GM23338 (cell line): ENCODE measurements around the gene REG3G. TPM values are rescaled to one million over a fixed set of nuclear protein-coding genes. Genes with fewer than 3 reads are reported as not detected.

Source experiments
- ATAC-seq: fragments of 200-7000 bp; cut with Tn5 transposase; 3 replicates; pipeline ENCODE4 v1.9.1; 2020
- DNase-seq: peaks from one replicate; pipeline ENCODE4 v3.0.0-alpha.2; 2015; ENCODE audit warnings: low spot score
- H2AFZ ChIP-seq: fragments of 200-600 bp; sonication (generic); 2 replicates; pipeline ENCODE4 v1.8.0; 2016; ENCODE audit warnings: antibody characterized with exemption, mild to moderate bottlenecking, moderate library complexity
- H3F3A ChIP-seq: fragments of 200-600 bp; sonication (generic); replicated peaks from 2 replicates; pipeline ENCODE4 v1.8.0; 2017; ENCODE audit warnings: antibody characterized with exemption, mixed run types, low read depth
- H3K27ac ChIP-seq: fragments of 200-600 bp; sonication (generic); 2 replicates; pipeline ENCODE4 v1.6.1; 2016; ENCODE audit warnings: low read depth
- H3K27me3 ChIP-seq: fragments of 200-600 bp; sonication (generic); 2 replicates; pipeline ENCODE4 v1.8.0; 2016; ENCODE audit warnings: mild to moderate bottlenecking, mixed run types, moderate library complexity; ENCODE audit not compliant: insufficient read depth
- H3K36me3 ChIP-seq: fragments of 200-600 bp; sonication (generic); 2 replicates; pipeline ENCODE4 v1.8.0; 2016; ENCODE audit warnings: mild to moderate bottlenecking; ENCODE audit not compliant: insufficient read depth
- H3K4me1 ChIP-seq: fragments of 200-600 bp; sonication (generic); 2 replicates; pipeline ENCODE4 v1.8.0; 2016; ENCODE audit warnings: mild to moderate bottlenecking, moderate library complexity; ENCODE audit not compliant: insufficient read depth
- H3K4me2 ChIP-seq: fragments of 200-600 bp; sonication (generic); 2 replicates; pipeline ENCODE4 v1.7.1; 2017; ENCODE audit warnings: mixed run types
- H3K4me3 ChIP-seq: fragments of 200-600 bp; sonication (generic); 2 replicates; pipeline ENCODE4 v1.6.1; 2016; ENCODE audit warnings: mixed run types
- H3K79me2 ChIP-seq: fragments of 200-600 bp; sonication (generic); replicated peaks from 2 replicates; pipeline ENCODE4 v1.8.0; 2017; ENCODE audit warnings: mild to moderate bottlenecking; ENCODE audit not compliant: insufficient read depth
- H3K9me2 ChIP-seq: fragments of 200-600 bp; sonication (generic); 2 replicates; pipeline ENCODE4 v1.8.0; 2017; ENCODE audit not compliant: insufficient read depth
- H4K20me1 ChIP-seq: fragments of 200-600 bp; sonication (generic); replicated peaks from 2 replicates; pipeline ENCODE4 v1.8.0; 2017; ENCODE audit warnings: mild to moderate bottlenecking; ENCODE audit not compliant: insufficient read depth
- H3K27ac Mint-ChIP-seq: 2 replicates; pipeline ENCODE4 v1.8.0; 2020; ENCODE audit warnings: inconsistent platforms, mild to moderate bottlenecking, moderate library complexity, mixed read lengths
- H3K27me3 Mint-ChIP-seq: 3 replicates; pipeline ENCODE4 v1.8.0; 2022; ENCODE audit warnings: low read depth, mild to moderate bottlenecking, moderate library complexity, mixed read lengths, inconsistent platforms; ENCODE audit not compliant: insufficient read depth, poor library complexity
- H3K36me3 Mint-ChIP-seq: 3 replicates; pipeline ENCODE4 v1.8.0; 2021; ENCODE audit warnings: low read depth, mild to moderate bottlenecking, inconsistent platforms, moderate library complexity, mixed read lengths
- H3K4me1 Mint-ChIP-seq: 3 replicates; pipeline ENCODE4 v1.8.0; 2020; ENCODE audit warnings: mild to moderate bottlenecking, inconsistent platforms, mixed read lengths
- H3K4me3 Mint-ChIP-seq: 3 replicates; pipeline ENCODE4 v1.8.0; 2021; ENCODE audit warnings: moderate library complexity, mild to moderate bottlenecking, inconsistent platforms, mixed read lengths
- H3K9me3 Mint-ChIP-seq: 3 replicates; pipeline ENCODE4 v1.8.0; 2020; ENCODE audit warnings: moderate library complexity, mild to moderate bottlenecking, inconsistent platforms, mixed read lengths
- CTCF ChIP-seq, 2 experiments: fragments of 200-600 bp in 1 of 2; sonication (generic) in 1 of 2; conservative IDR thresholded peaks; 2 replicates each; pipeline versions ENCODE4 v1.5.1 to v1.6.1; 2016 to 2017; ENCODE audit warnings: antibody characterized with exemption in 2 of 2, low read depth in 2 of 2, mild to moderate bottlenecking in 2 of 2, moderate library complexity in 1 of 2
- EZH2 ChIP-seq: fragments of 200-600 bp; sonication (generic); IDR thresholded peaks from one replicate; pipeline ENCODE4 v1.8.0; 2017; ENCODE audit warnings: antibody characterized with exemption, mild to moderate bottlenecking, low read depth; ENCODE audit not compliant: unreplicated experiment
- EZH2phosphoT487 ChIP-seq: fragments of 200-600 bp; sonication (generic); IDR thresholded peaks from one replicate; pipeline ENCODE4 v1.8.1; 2018; ENCODE audit warnings: antibody characterized with exemption; ENCODE audit not compliant: unreplicated experiment
- ZNF462 ChIP-seq: fragments of 250-450 bp; sonication (Bioruptor Pico); IDR thresholded peaks from 2 replicates; pipeline ENCODE4 v1.5.0; 2020; ENCODE audit warnings: mild to moderate bottlenecking, moderate library complexity
- polyA plus RNA-seq: library from polyadenylated mRNA; unstranded; fragments of >200 nt; fragmentation: Nextera tagmentation; extraction: Ambion mirVana; gene quantifications from 2 replicates; pipeline ENCODE4 v1.2.1, GENCODE V29; 2016
- total RNA-seq: library from RNA; depleted of rRNA; stranded (reverse); fragments of >200 nt; shearing (Covaris generic); gene quantifications from 2 replicates; pipeline ENCODE4 v1.2.3, GENCODE V29; 2014

The REG3G gene
- total and polyA plus RNA-seq, 2 experiments from 2014 or later: not detected

GRCh38 chr2:79000008-79000576, 25.4 kb upstream of the REG3G start (continued):
- no peak for TF ChIP-seq ZNF462 (CRISPR knock-in tag)

- H3K79me2 ChIP-seq: no peaks in the 10 kb centered on the region
- Mint-ChIP-seq H3K27me3 (peaks cover 5% of the 10 kb centered on the region), H3K27ac (no peak overlapping the region), H3K36me3 (no peaks in the 10 kb centered on the region), H3K4me3 (no peak overlapping the region), H3K9me3 (no peaks in the 10 kb centered on the region; the same call in 2 of the 3 replicates), H3K4me1 (no peaks in the 10 kb centered on the region)
- no peaks in the 10 kb centered on the region for H4K20me1 ChIP-seq
- H3K27ac ChIP-seq: no peak overlapping the region
- H3K4me2 ChIP-seq: no peak overlapping the region
- no peaks in the 10 kb centered on the region for H3K4me1 ChIP-seq
- ATAC-seq (no peak), DNase-seq (no peak)
- H3K4me3 ChIP-seq: no peak overlapping the region
- no peaks in the 10 kb centered on the region for H3K36me3 ChIP-seq
- 0 out of 2 replicates have a peak, but pooled peaks cover 2% of the 10 kb centered on the region for H3K27me3 ChIP-seq
- no peaks in the 10 kb centered on the region for H3F3A ChIP-seq
- no peaks in the 10 kb centered on the region for H3K9me2 ChIP-seq
- no peak for TF ChIP-seq EZH2
- TF ChIP-seq CTCF (conservative IDR thresholded peaks at IDR 0.05; ENCODE audit: low read depth in 2 of 2): no peak
- TF ChIP-seq EZH2phosphoT487: no peak
- no peak overlapping the region for H2AFZ ChIP-seq
These were observed 24.2 kb upstream of the REG3G start for GRCh38 chr2:79001285-79001684.
